Sigmoid colon (tissue), 7 donors: ENCODE measurements around the gene ENTPD5. TPM values are rescaled to one million over a fixed set of nuclear protein-coding genes. Genes with fewer than 3 reads are reported as not detected.
"Not testable (repeated sequence)": the region's sequence is repeated elsewhere in the genome, so short reads cannot be mapped to it uniquely, and the experiment has no call there.

ENCODE experiments used
- DNase-seq: peaks from one replicate; pipeline ENCODE4 v3.0.0-alpha.2; 2019
- H3K27ac ChIP-seq, 4 donors: fragments of 200-600 bp; sonication (generic); one replicate each; pipeline ENCODE4 v1.5.1; 2016 to 2019; ENCODE audit warnings: mild to moderate bottlenecking in 1 of 4
- H3K27me3 ChIP-seq, 3 donors: fragments of 200-600 bp; sonication (generic); one replicate each; pipeline ENCODE4 v1.5.1; 2019; ENCODE audit warnings: mild to moderate bottlenecking in 1 of 3
- H3K36me3 ChIP-seq, 4 donors: fragments of 200-600 bp; sonication (generic); one replicate each; pipeline ENCODE4 v1.5.1; 2016 to 2019
- H3K4me1 ChIP-seq, 4 donors: fragments of 200-600 bp; sonication (generic); one replicate each; pipeline ENCODE4 v1.5.1; 2017 to 2019
- H3K4me3 ChIP-seq, 4 donors: fragments of 200-600 bp; sonication (generic); one replicate each; pipeline ENCODE4 v1.5.1; 2017 to 2019; ENCODE audit warnings: mild to moderate bottlenecking in 2 of 4, moderate library complexity in 1 of 4
- H3K9me3 ChIP-seq, 4 donors: fragments of 200-600 bp in 3 of 4; sonication (generic) in 3 of 4; one replicate each; pipeline versions ENCODE4 v1.5.1 to v1.6.1; 2013 to 2019
- CTCF ChIP-seq, 4 experiments: fragments of 450-650 bp in 3 of 4; fragments of 200-600 bp in 1 of 4; IDR thresholded peaks; one replicate each; pipeline ENCODE4 v1.5.1; 2016 to 2019; ENCODE audit warnings: antibody characterized with exemption in 4 of 4, mild to moderate bottlenecking in 3 of 4, moderate library complexity in 2 of 4
- EP300 ChIP-seq, 4 donors: sonication (generic); formaldehyde crosslinking; IDR thresholded peaks; one replicate each; pipeline ENCODE4 v1.6.1; 2017; ENCODE audit warnings: antibody characterized with exemption in 4 of 4
- POLR2A ChIP-seq, 2 donors: fragments of 450-650 bp; IDR thresholded peaks; one replicate each; pipeline ENCODE4 v1.6.1; 2016; ENCODE audit warnings: antibody characterized with exemption in 2 of 2, mild to moderate bottlenecking in 2 of 2, moderate library complexity in 2 of 2
- POLR2AphosphoS5 ChIP-seq, 4 donors: sonication (generic); formaldehyde crosslinking; IDR thresholded peaks; one replicate each; pipeline ENCODE4 v1.6.1; 2017; ENCODE audit warnings: antibody characterized with exemption in 4 of 4
- WGBS, 2 donors: extraction: QIAGEN DNeasy Blood & Tissue Kit; methylation state at CpG; one replicate each; pipeline ENCODE4 v1.1.7; 2013; 5-methylcytosine and 5-hydroxymethylcytosine counted together
- intact Hi-C: fragments of 100-400 bp; cut with DNase I; formaldehyde crosslinking; loops from one replicate; pipeline ENCODE4 v1.15.1; 2023
- polyA plus RNA-seq, 3 donors: library from polyadenylated mRNA; stranded (reverse); fragments of 200-250 nt; gene quantifications; one replicate each; pipeline ENCODE4 v1.2.3, GENCODE V29; 2013
- total RNA-seq, 4 donors: library from RNA; depleted of rRNA; stranded (reverse); fragments of >200 nt; gene quantifications; one replicate each; pipeline ENCODE4 v1.1.0, GENCODE V29; 2016
- donor health status: healthy with polysubstance abuse.
- donor health status: Bipolar disorder and iron deficiency.
- donor health status: healthy.

The ENTPD5 gene
- total and polyA plus RNA-seq, 7 donors, result 8.0 to 35.5 (median 11.1) TPM

GRCh38 chr14:74014299-74014698, 4.8 kb downstream of the ENTPD5 start:
- TF ChIP-seq POLR2A (IDR thresholded peaks at IDR 0.05), result no peak
- no peak for TF ChIP-seq EP300 (IDR thresholded peaks at IDR 0.05)
- TF ChIP-seq POLR2AphosphoS5 (IDR thresholded peaks at IDR 0.05), result no peak
- TF ChIP-seq CTCF (IDR thresholded peaks at IDR 0.05), result no peak
- 86 to 97% methylated on average over 1 of the region's 1 CpG for WGBS, 2 donors

GRCh38 chr14:74008843-74009499, 10.1 kb downstream of the ENTPD5 start:
- Histone ChIP-seq H3K4me3 (no peak overlapping the region), H3K27ac (no peak overlapping the region), H3K36me3 (peaks cover 0 to 27% (median 6%) of the 10 kb centered on the region in 4 donors), H3K9me3 (no peaks in the 10 kb centered on the region), H3K27me3 (no peaks in the 10 kb centered on the region), H3K4me1 (no peaks in the 10 kb centered on the region)
- intact Hi-C loops, result no loop called here
- WGBS, 2 donors, result 44 to 69% methylated on average over 2 of the region's 2 CpGs
- TF ChIP-seq EP300 (IDR thresholded peaks at IDR 0.05), result no peak
- TF ChIP-seq POLR2AphosphoS5 (IDR thresholded peaks at IDR 0.05), result no peak
- no peak for TF ChIP-seq CTCF (IDR thresholded peaks at IDR 0.05)
- TF ChIP-seq POLR2A (IDR thresholded peaks at IDR 0.05), result no peak
- DNase-seq, result no peak

More at GRCh38 chr14:74014299-74014698, 4.8 kb downstream of the ENTPD5 start:
- DNase-seq, result no peak
- intact Hi-C loops, result loop anchor here (10.0 kb wide), 1 partner anchor 129 kb away; the partner anchor contains the start of gene ZNF410
- Histone ChIP-seq H3K27ac (no peak overlapping the region), H3K9me3 (no peaks in the 10 kb centered on the region), H3K36me3 (peaks cover 0 to 9% (median 0%) of the 10 kb centered on the region in 4 donors), H3K4me1 (peaks cover 0 to 9% (median 7%) of the 10 kb centered on the region in 4 donors), H3K4me3 (no peak overlapping the region), H3K27me3 (no peaks in the 10 kb centered on the region)

- H3K4me1 ChIP-seq, H3K4me3 ChIP-seq, H3K27ac ChIP-seq, DNase-seq, H3K9me3 ChIP-seq, intact Hi-C loops, H3K27me3 ChIP-seq: not testable (repeated sequence)
- WGBS, 2 donors, result 98 to 99% methylated on average over 3 of the region's 3 CpGs
- peaks cover 0 to 42% (median 6%) of the 10 kb centered on the region in 4 donors for H3K36me3 ChIP-seq
These were observed 13.4 kb downstream of the ENTPD5 start for GRCh38 chr14:74005664-74006063.

- Histone ChIP-seq H3K27ac (no peak overlapping the region), H3K9me3 (no peaks in the 10 kb centered on the region), H3K27me3 (no peaks in the 10 kb centered on the region), H3K4me1 (no peaks in the 10 kb centered on the region), H3K36me3 (peaks cover 0 to 18% (median 0%) of the 10 kb centered on the region in 4 donors), H3K4me3 (no peak overlapping the region)
- WGBS, 2 donors, result 19 to 67% methylated on average over 2 of the region's 2 CpGs
- intact Hi-C loops, result no loop called here
- DNase-seq, result no peak
- no peak for TF ChIP-seq EP300 (IDR thresholded peaks at IDR 0.05)
- TF ChIP-seq POLR2AphosphoS5 (IDR thresholded peaks at IDR 0.05), result no peak
- no peak for TF ChIP-seq POLR2A (IDR thresholded peaks at IDR 0.05)
- TF ChIP-seq CTCF (IDR thresholded peaks at IDR 0.05), result no peak
These were observed 20.4 kb downstream of the ENTPD5 start for GRCh38 chr14:73998726-73999125.

- no peak overlapping the region for H3K27ac ChIP-seq
- no peaks in the 10 kb centered on the region for H3K4me1 ChIP-seq
- H3K4me3 ChIP-seq, result no peak overlapping the region
- no peak for DNase-seq
- no peaks in the 10 kb centered on the region for H3K27me3 ChIP-seq
- peaks cover 0 to 11% (median 0%) of the 10 kb centered on the region in 4 donors for H3K36me3 ChIP-seq
- 18 to 65% methylated on average over 7 of the region's 7 CpGs for WGBS, 2 donors
- TF ChIP-seq POLR2AphosphoS5 (IDR thresholded peaks at IDR 0.05), result no peak
- TF ChIP-seq CTCF (IDR thresholded peaks at IDR 0.05), result no peak
- TF ChIP-seq EP300 (IDR thresholded peaks at IDR 0.05), result no peak
- peak in 1 of 2 donors; percentile 36 for TF ChIP-seq POLR2A (IDR thresholded peaks at IDR 0.05)
- intact Hi-C loops, result no loop called here
- H3K9me3 ChIP-seq, result no peaks in the 10 kb centered on the region
These were observed 21.1 kb downstream of the ENTPD5 start for GRCh38 chr14:73997944-73998447.
